SK-N-SH (cell line): ENCODE data around the gene SOX18. TPM values are rescaled to one million over a fixed set of nuclear protein-coding genes. Genes with fewer than 3 reads are reported as not detected.
A peak's percentile ranks its signal among the peaks of the same experiment; 100 is the strongest.

Experiments
- CTCF ChIA-PET: fragments of 300-600, 350-600 bp; formaldehyde crosslinking; extraction: SDS; loops from one replicate; lab custom pipeline; 2021; lab: Yijun Ruan, JAX
- POLR2A ChIA-PET: fragments of 350-600 bp; sonication (Branson Sonifier 250); formaldehyde crosslinking; extraction: SDS; loops from one replicate; lab custom pipeline; 2020; ENCODE audit warnings: antibody characterized with exemption, inconsistent platforms; lab: Yijun Ruan, JAX
- DNase-seq: peaks from one replicate; pipeline ENCODE4 v3.0.0; 2012
- H2AFZ ChIP-seq: fragments of 200-600 bp; sonication (generic); 2 replicates; pipeline ENCODE4 v1.8.1; 2016; ENCODE audit warnings: antibody characterized with exemption, mild to moderate bottlenecking, low read depth
- H3F3A ChIP-seq: fragments of 200-600 bp; sonication (generic); replicated peaks from 2 replicates; pipeline ENCODE3; 2016; ENCODE audit warnings: antibody characterized with exemption, mild to moderate bottlenecking; ENCODE audit not compliant: insufficient read depth
- H3K27ac ChIP-seq, 2 experiments: fragments of 200-500 bp in 1 of 2; fragments of 200-600 bp in 1 of 2; sonication (Bioruptor generic) in 1 of 2; sonication (generic), shearing (Covaris generic) in 1 of 2; 2 replicates each; pipeline versions ENCODE4 v1.5.1 to v1.6.1; 2014 to 2016; ENCODE audit warnings: low read depth in 2 of 2, inconsistent platforms in 1 of 2, low read length in 1 of 2, mild to moderate bottlenecking in 1 of 2, mixed read lengths in 1 of 2
- H3K27me3 ChIP-seq: fragments of 200-600 bp; sonication (generic), shearing (Covaris generic); 2 replicates; pipeline ENCODE4 v1.6.1; 2016; ENCODE audit warnings: mixed run types; ENCODE audit not compliant: insufficient read depth
- H3K36me3 ChIP-seq, 2 experiments: fragments of 200-500 bp in 1 of 2; fragments of 200-600 bp in 1 of 2; sonication (Bioruptor generic) in 1 of 2; sonication (generic) in 1 of 2; replicated peaks in 1 of 2; 2 replicates each; pipeline versions ENCODE3 to v1.5.1; 2014 to 2016; ENCODE audit warnings: low read length in 1 of 2, mild to moderate bottlenecking in 1 of 2; ENCODE audit not compliant: insufficient read depth in 2 of 2, control insufficient read depth in 1 of 2
- H3K4me1 ChIP-seq, 2 experiments: fragments of 200-500 bp in 1 of 2; fragments of 200-600 bp in 1 of 2; sonication (Bioruptor generic) in 1 of 2; sonication (generic), shearing (Covaris generic) in 1 of 2; 2 replicates each; pipeline versions ENCODE4 v1.5.1 to v1.6.1; 2014 to 2016; ENCODE audit warnings: low read depth in 1 of 2, low read length in 1 of 2, mixed run types in 1 of 2; ENCODE audit not compliant: insufficient read depth in 2 of 2, control insufficient read depth in 1 of 2
- H3K4me2 ChIP-seq: fragments of 200-600 bp; sonication (generic), shearing (Covaris generic); 2 replicates; pipeline ENCODE4 v1.6.1; 2017; ENCODE audit warnings: mixed run types
- H3K4me3 ChIP-seq, 2 experiments: fragments of 200-500 bp in 1 of 2; fragments of 200-600 bp in 1 of 2; sonication (Bioruptor generic) in 1 of 2; sonication (generic), shearing (Covaris generic) in 1 of 2; 2 replicates each; pipeline versions ENCODE4 v1.5.1 to v1.8.1; 2014 to 2016; ENCODE audit warnings: low read depth in 2 of 2, inconsistent platforms in 1 of 2, low read length in 1 of 2, mild to moderate bottlenecking in 1 of 2, mixed read lengths in 1 of 2, moderate library complexity in 1 of 2
- H3K79me2 ChIP-seq: fragments of 200-600 bp; sonication (generic); 2 replicates; pipeline ENCODE4 v1.8.1; 2017; ENCODE audit warnings: mild to moderate bottlenecking; ENCODE audit not compliant: insufficient read depth
- H3K9ac ChIP-seq: fragments of 200-600 bp; sonication (generic); 2 replicates; pipeline ENCODE4 v1.6.1; 2017; ENCODE audit warnings: mixed run types
- H3K9me2 ChIP-seq: fragments of 200-600 bp; sonication (generic); 2 replicates; pipeline ENCODE4 v1.6.1; 2017; ENCODE audit warnings: mixed run types
- H3K9me3 ChIP-seq: fragments of 200-600 bp; sonication (generic); 2 replicates; pipeline ENCODE4 v1.6.1; 2017; ENCODE audit warnings: mixed run types, mild to moderate bottlenecking, moderate library complexity
- H4K20me1 ChIP-seq: fragments of 200-600 bp; sonication (generic); 2 replicates; pipeline ENCODE4 v1.6.1; 2017; ENCODE audit warnings: mild to moderate bottlenecking, mixed run types; ENCODE audit not compliant: insufficient read depth
- CTCF ChIP-seq: fragments of 200-600 bp; sonication (generic); IDR thresholded peaks from 2 replicates; pipeline ENCODE4 v1.6.1; 2017; ENCODE audit warnings: antibody characterized with exemption, mild to moderate bottlenecking, moderate library complexity
- FOSL2 ChIP-seq: IDR thresholded peaks from 2 replicates; pipeline ENCODE4 v1.4.0; 2012; ENCODE audit warnings: low read depth, mild to moderate bottlenecking, moderate library complexity, borderline replicate concordance
- GABPA ChIP-seq: IDR thresholded peaks from 2 replicates; pipeline ENCODE4 v1.4.0; 2012; ENCODE audit warnings: low read depth, mild to moderate bottlenecking
- IRF3 ChIP-seq: fragments of 150-350 bp; IDR thresholded peaks from 2 replicates; pipeline ENCODE4 v1.6.1; 2016; ENCODE audit warnings: mild to moderate bottlenecking, low read depth, low read length
- NFIC ChIP-seq: IDR thresholded peaks from 2 replicates; pipeline ENCODE4 v1.4.0; 2012; ENCODE audit warnings: borderline replicate concordance
- SIN3A ChIP-seq: IDR thresholded peaks from 2 replicates; pipeline ENCODE4 v1.6.1; 2012; ENCODE audit warnings: low read depth, mild to moderate bottlenecking, low read length, moderate library complexity, borderline replicate concordance
- TCF12 ChIP-seq: IDR thresholded peaks from 2 replicates; pipeline ENCODE4 v1.4.0; 2012
- USF2 ChIP-seq: fragments of 150-350 bp; IDR thresholded peaks from 2 replicates; pipeline ENCODE4 v1.6.1; 2017; ENCODE audit warnings: antibody characterized with exemption, low read length, low read depth, borderline replicate concordance
- YY1 ChIP-seq: IDR thresholded peaks from 2 replicates; pipeline ENCODE4 v1.4.0; 2012; ENCODE audit warnings: low read depth, mild to moderate bottlenecking
- ZBTB33 ChIP-seq: IDR thresholded peaks from 2 replicates; pipeline ENCODE4 v1.4.0; 2012; ENCODE audit warnings: low read depth, borderline replicate concordance
- WGBS: methylation state at CpG from one replicate; pipeline ENCODE4 v1.1.6; 2017; ENCODE audit warnings: low lambda C conversion rate; 5-methylcytosine and 5-hydroxymethylcytosine counted together
- polyA plus RNA-seq, 3 experiments: library from polyadenylated mRNA; depleted of rRNA; stranded (reverse); fragments of >200 nt; gene quantifications; 2 replicates each; pipeline ENCODE4 v1.2.3, GENCODE V29; 2012

SOX18 gene
- polyA plus RNA-seq, 1 of the 3 experiments (the other 2 are of a cell fraction) = not detected

- peaks cover 14% of the 10 kb centered on the region for H3F3A ChIP-seq
- no peak for DNase-seq
- no peak for TF ChIP-seq GABPA
- TF ChIP-seq FOSL2 = no peak
- no peak for TF ChIP-seq YY1
- TF ChIP-seq CTCF = no peak
- TF ChIP-seq IRF3 = no peak
- TF ChIP-seq SIN3A = no peak
- no peak for TF ChIP-seq USF2
- TF ChIP-seq ZBTB33 = no peak
- TF ChIP-seq NFIC = no peak
- TF ChIP-seq TCF12 = no peak
- POLR2A ChIA-PET = interaction anchor here (1.0 to 1.2 kb wide), 2 partner anchors 9 to 18 kb away, joined by 3 read pairs; partner anchors contain the start of gene TCEA2
- WGBS = 57% methylated on average over 14 of the region's 62 CpGs
- peak within 1 kb of the TSS; percentile 76 to 80 for H3K4me3 ChIP-seq
- CTCF ChIA-PET = interaction anchor here (0.7 to 12.9 kb wide), 9 partner anchors 10 to 139 kb away, joined by 3 to 252 read pairs (median 6); partner anchors contain the start of gene NPBWR2
- peak within 1 kb of the TSS; percentile 99 for H3K4me2 ChIP-seq
- no peaks in the 10 kb centered on the region; the same call in 1 of the 2 replicates for H3K27me3 ChIP-seq
- H3K4me1 ChIP-seq = peaks cover 13 to 36% of the 10 kb centered on the region in 2 experiments; a peak in 3 of 4 replicates
- H3K9ac ChIP-seq = peak within 1 kb of the TSS; percentile 76
- no peaks in the 10 kb centered on the region for H4K20me1 ChIP-seq
- H3K9me3 ChIP-seq = no peaks in the 10 kb centered on the region
- H2AFZ ChIP-seq = peak within 1 kb of the TSS; percentile 72; the same call in 1 of the 2 replicates
- H3K27ac ChIP-seq = peak within 1 kb of the TSS in 1 of 2 experiments; percentile 68; a peak in 2 of 4 replicates
- no peaks in the 10 kb centered on the region for H3K36me3 ChIP-seq
- no peaks in the 10 kb centered on the region for H3K79me2 ChIP-seq
- no peaks in the 10 kb centered on the region for H3K9me2 ChIP-seq
Observed at GRCh38 chr20:64080013-64080812, 30.8 kb upstream of the SOX18 start, which contains the start of gene OPRL1. Gene OPRL1 (plus strand): TSS chr20:64080082. CDS start chr20:64092721, 12,639 bp downstream.
